HepG2 (cell line): Measurements from ENCODE around the gene RPL38. TPM values are rescaled to one million over a fixed set of nuclear protein-coding genes. Genes with fewer than 3 reads are reported as not detected.

Experiments
- ARNT ChIP-seq: fragments of 450-650 bp; IDR thresholded peaks from 2 replicates; pipeline ENCODE4 v1.6.1; 2017
- ASH2L ChIP-seq: fragments of 300-600, 200-600 bp; sonication (generic); IDR thresholded peaks from 2 replicates; pipeline ENCODE4 v1.7.0; 2017; ENCODE audit warnings: low read depth, mild to moderate bottlenecking, moderate library complexity, mixed read lengths, low read length; ENCODE audit not compliant: insufficient read length
- FLYWCH1 ChIP-seq: sonication (generic); formaldehyde crosslinking; IDR thresholded peaks from 2 replicates; pipeline ENCODE4 v1.8.1; 2023; ENCODE audit warnings: mild to moderate bottlenecking, missing genetic modification reagents
- GZF1 ChIP-seq: sonication (generic); formaldehyde crosslinking; IDR thresholded peaks from 2 replicates; pipeline ENCODE4 v1.5.1; 2020; ENCODE audit warnings: mild to moderate bottlenecking, missing genetic modification reagents
- JUND ChIP-seq: sonication (generic); formaldehyde crosslinking; IDR thresholded peaks from 2 replicates; pipeline ENCODE4 v1.8.0; 2022; ENCODE audit warnings: mild to moderate bottlenecking, missing genetic modification reagents
- MBNL3 ChIP-seq: fragments of 250-450 bp; sonication (Bioruptor Pico); conservative IDR thresholded peaks from 2 replicates; pipeline ENCODE4 v1.8.0; 2022; ENCODE audit warnings: mild to moderate bottlenecking, inconsistent platforms
- NFE2 ChIP-seq: sonication (generic); formaldehyde crosslinking; IDR thresholded peaks from 2 replicates; pipeline ENCODE4 v1.4.0; 2020; ENCODE audit warnings: missing genetic modification reagents
- RAD51 ChIP-seq: fragments of 450-650 bp; IDR thresholded peaks from 2 replicates; pipeline ENCODE4 v1.6.1; 2016; ENCODE audit warnings: borderline replicate concordance
- SATB2 ChIP-seq: sonication (generic); formaldehyde crosslinking; IDR thresholded peaks from 2 replicates; pipeline ENCODE4 v1.5.0; 2020; ENCODE audit warnings: missing genetic modification reagents
- SIN3B ChIP-seq: fragments of 150-350 bp; IDR thresholded peaks from 2 replicates; pipeline ENCODE4 v1.6.1; 2014; ENCODE audit warnings: low read length
- SIX1 ChIP-seq: sonication (generic); formaldehyde crosslinking; IDR thresholded peaks from 2 replicates; pipeline ENCODE4 v1.4.0; 2020; ENCODE audit warnings: missing genetic modification reagents, borderline replicate concordance
- SKIL ChIP-seq: sonication (generic); formaldehyde crosslinking; IDR thresholded peaks from 2 replicates; pipeline ENCODE4 v1.8.0; 2022; ENCODE audit warnings: missing genetic modification reagents, mild to moderate bottlenecking, moderate library complexity, borderline replicate concordance
- TAF15 ChIP-seq: fragments of 200-400 bp; formaldehyde crosslinking; IDR thresholded peaks from one replicate; pipeline ENCODE4 v1.6.1; 2018; ENCODE audit warnings: mild to moderate bottlenecking, low read depth, low read length; ENCODE audit not compliant: poor library complexity, severe bottlenecking
- ZBTB21 ChIP-seq: sonication (generic); formaldehyde crosslinking; IDR thresholded peaks from 2 replicates; pipeline ENCODE4 v1.4.0; 2020; ENCODE audit warnings: missing genetic modification reagents
- ZFP37 ChIP-seq: sonication (generic); formaldehyde crosslinking; IDR thresholded peaks from 2 replicates; pipeline ENCODE4 v1.4.0; 2020; ENCODE audit warnings: missing genetic modification reagents, borderline replicate concordance
- ZNF441 ChIP-seq: sonication (generic); formaldehyde crosslinking; IDR thresholded peaks from 2 replicates; pipeline ENCODE4 v1.7.0; 2021; ENCODE audit warnings: missing genetic modification reagents, borderline replicate concordance
- ZNF550 ChIP-seq: sonication (generic); formaldehyde crosslinking; IDR thresholded peaks from 2 replicates; pipeline ENCODE4 v1.4.0; 2020; ENCODE audit warnings: mild to moderate bottlenecking, missing genetic modification reagents, borderline replicate concordance
- ZNF598 ChIP-seq: sonication (generic); formaldehyde crosslinking; IDR thresholded peaks from 2 replicates; pipeline ENCODE4 v1.5.1; 2020; ENCODE audit warnings: mild to moderate bottlenecking, missing genetic modification reagents, borderline replicate concordance
- ZNF766 ChIP-seq: sonication (generic); formaldehyde crosslinking; IDR thresholded peaks from 2 replicates; pipeline ENCODE4 v1.5.0; 2020; ENCODE audit warnings: missing genetic modification reagents, borderline replicate concordance
- ZNF782 ChIP-seq: sonication (generic); formaldehyde crosslinking; IDR thresholded peaks from 2 replicates; pipeline ENCODE4 v1.4.0; 2020; ENCODE audit warnings: missing genetic modification reagents, mild to moderate bottlenecking, borderline replicate concordance
- ZNF800 ChIP-seq: sonication (generic); formaldehyde crosslinking; IDR thresholded peaks from 2 replicates; pipeline ENCODE4 v1.4.0; 2020; ENCODE audit warnings: missing genetic modification reagents
- polyA plus RNA-seq, 8 experiments: library from polyadenylated mRNA; depleted of rRNA in 3 of 8; stranded (reverse) in 7 of 8; unstranded in 1 of 8; fragments of >200 nt; fragmentation: Illumina TruSeq in 4 of 8; extraction: Trizol in 4 of 8; gene quantifications; 2 replicates each; pipeline versions ENCODE4 v1.2.1 to v1.2.3, GENCODE V29; 2011 to 2016; ENCODE audit warnings: low read depth in 4 of 8, missing spikeins in 1 of 8, mixed read lengths in 1 of 8; ENCODE audit not compliant: insufficient read depth in 1 of 8
- total RNA-seq, 5 experiments: library from RNA; depleted of rRNA; stranded (reverse); fragments of >200 nt; fragmentation: Illumina TruSeq; extraction: Trizol; gene quantifications; 2 replicates each; pipeline ENCODE4 v1.2.3, GENCODE V29; 2016; ENCODE audit warnings: low read depth in 1 of 5
- TF ChIP-seq, protein P1 (sequence below): sonication (generic); formaldehyde crosslinking; IDR thresholded peaks from 2 replicates; pipeline ENCODE4 v1.4.0; 2020; ENCODE audit warnings: missing genetic modification reagents
- TF ChIP-seq, protein P2 (sequence below): sonication (generic); formaldehyde crosslinking; IDR thresholded peaks from 2 replicates; pipeline ENCODE4 v1.8.0; 2022; ENCODE audit warnings: missing genetic modification reagents, mild to moderate bottlenecking, borderline replicate concordance

RPL38 gene
- total and polyA plus RNA-seq, 2 of the 13 experiments (the other 11 are each of a cell fraction or from before 2014, with no cell fraction given): 2,370 to 2,372 TPM

GRCh38 chr17:74203439-74204240 lies at the start of gene RPL38 (continued):
- peak; percentile 49; the same call in 1 of the 2 replicates for TF ChIP-seq FLYWCH1
- TF ChIP-seq, protein P1, sequence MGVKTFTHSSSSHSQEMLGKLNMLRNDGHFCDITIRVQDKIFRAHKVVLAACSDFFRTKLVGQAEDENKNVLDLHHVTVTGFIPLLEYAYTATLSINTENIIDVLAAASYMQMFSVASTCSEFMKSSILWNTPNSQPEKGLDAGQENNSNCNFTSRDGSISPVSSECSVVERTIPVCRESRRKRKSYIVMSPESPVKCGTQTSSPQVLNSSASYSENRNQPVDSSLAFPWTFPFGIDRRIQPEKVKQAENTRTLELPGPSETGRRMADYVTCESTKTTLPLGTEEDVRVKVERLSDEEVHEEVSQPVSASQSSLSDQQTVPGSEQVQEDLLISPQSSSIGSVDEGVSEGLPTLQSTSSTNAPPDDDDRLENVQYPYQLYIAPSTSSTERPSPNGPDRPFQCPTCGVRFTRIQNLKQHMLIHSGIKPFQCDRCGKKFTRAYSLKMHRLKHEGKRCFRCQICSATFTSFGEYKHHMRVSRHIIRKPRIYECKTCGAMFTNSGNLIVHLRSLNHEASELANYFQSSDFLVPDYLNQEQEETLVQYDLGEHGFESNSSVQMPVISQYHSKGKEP (CRISPR knock-in tag): no peak
- no peak for TF ChIP-seq SATB2 (CRISPR knock-in tag)
- peak; percentile 90 for TF ChIP-seq ZNF766 (CRISPR knock-in tag)
- TF ChIP-seq, protein P2, sequence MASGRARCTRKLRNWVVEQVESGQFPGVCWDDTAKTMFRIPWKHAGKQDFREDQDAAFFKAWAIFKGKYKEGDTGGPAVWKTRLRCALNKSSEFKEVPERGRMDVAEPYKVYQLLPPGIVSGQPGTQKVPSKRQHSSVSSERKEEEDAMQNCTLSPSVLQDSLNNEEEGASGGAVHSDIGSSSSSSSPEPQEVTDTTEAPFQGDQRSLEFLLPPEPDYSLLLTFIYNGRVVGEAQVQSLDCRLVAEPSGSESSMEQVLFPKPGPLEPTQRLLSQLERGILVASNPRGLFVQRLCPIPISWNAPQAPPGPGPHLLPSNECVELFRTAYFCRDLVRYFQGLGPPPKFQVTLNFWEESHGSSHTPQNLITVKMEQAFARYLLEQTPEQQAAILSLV: peak; percentile 76; the same call in 1 of the 2 replicates
- TF ChIP-seq ZNF441 (CRISPR knock-in tag): peak; percentile 89
- peak; percentile 80 for TF ChIP-seq SIN3B
- TF ChIP-seq ZNF782 (CRISPR knock-in tag): peak; percentile 69; the same call in 1 of the 2 replicates
- peak; percentile 25; the same call in 1 of the 2 replicates for TF ChIP-seq SIX1 (CRISPR knock-in tag)
- TF ChIP-seq TAF15: peak; percentile 36
- no peak for TF ChIP-seq NFE2 (CRISPR knock-in tag)
- no peak for TF ChIP-seq ZNF550 (CRISPR knock-in tag)
- no peak for TF ChIP-seq MBNL3 (CRISPR knock-in tag)
- no peak for TF ChIP-seq ZNF800
- peak; percentile 47; the same call in 1 of the 2 replicates for TF ChIP-seq SKIL (CRISPR knock-in tag)
- no peak for TF ChIP-seq RAD51
- 0 out of 2 replicates have a peak, but pooled peaks have one; percentile 39 for TF ChIP-seq JUND
- no peak; the same call in 1 of the 2 replicates for TF ChIP-seq ZFP37 (CRISPR knock-in tag)
- TF ChIP-seq GZF1 (CRISPR knock-in tag): peak; percentile 56; the same call in 1 of the 2 replicates
- no peak for TF ChIP-seq ARNT
- peak; percentile 38; the same call in 1 of the 2 replicates for TF ChIP-seq ZBTB21 (CRISPR knock-in tag)
- TF ChIP-seq ASH2L: peak; percentile 99
- TF ChIP-seq ZNF598 (CRISPR knock-in tag): peak; percentile 88; the same call in 1 of the 2 replicates
